Omental fat pad (tissue), 4 donors: Measurements from ENCODE around the gene CCDC157. TPM values are rescaled to one million over a fixed set of nuclear protein-coding genes. Genes with fewer than 3 reads are reported as not detected.
"Not testable (repeated sequence)": the region's sequence is repeated elsewhere in the genome, so short reads cannot be mapped to it uniquely, and the experiment has no call there.

Source experiments
- ATAC-seq: fragments of 150-250 bp; one replicate; pipeline ENCODE4 v1.9.1; 2016; ENCODE audit warnings: mild to moderate bottlenecking, moderate library complexity; ENCODE audit not compliant: low FRiP score
- DNase-seq: peaks from one replicate; pipeline ENCODE4 v3.0.0-alpha.2; 2019; ENCODE audit warnings: low spot score
- total RNA-seq, 4 donors: library from RNA; depleted of rRNA; stranded (reverse); fragments of >200 nt; gene quantifications; one replicate each; pipeline ENCODE4 v1.1.0, GENCODE V29; 2016
- TF ChIP-seq, protein P1 (sequence below), 3 donors: fragments of 450-650 bp; IDR thresholded peaks; one replicate each; pipeline ENCODE4 v1.5.1; 2016 to 2017; ENCODE audit warnings: antibody characterized with exemption in 3 of 3, mild to moderate bottlenecking in 3 of 3, moderate library complexity in 2 of 3

CCDC157 gene
- total RNA-seq, 4 donors from 2014 or later, result 0.95 to 2.7 (median 1.8) TPM

GRCh38 chr22:30333707-30334087 lies 23.1 kb upstream of the CCDC157 start:
- no peak for ATAC-seq
- no peak for DNase-seq
- TF ChIP-seq, protein P1, sequence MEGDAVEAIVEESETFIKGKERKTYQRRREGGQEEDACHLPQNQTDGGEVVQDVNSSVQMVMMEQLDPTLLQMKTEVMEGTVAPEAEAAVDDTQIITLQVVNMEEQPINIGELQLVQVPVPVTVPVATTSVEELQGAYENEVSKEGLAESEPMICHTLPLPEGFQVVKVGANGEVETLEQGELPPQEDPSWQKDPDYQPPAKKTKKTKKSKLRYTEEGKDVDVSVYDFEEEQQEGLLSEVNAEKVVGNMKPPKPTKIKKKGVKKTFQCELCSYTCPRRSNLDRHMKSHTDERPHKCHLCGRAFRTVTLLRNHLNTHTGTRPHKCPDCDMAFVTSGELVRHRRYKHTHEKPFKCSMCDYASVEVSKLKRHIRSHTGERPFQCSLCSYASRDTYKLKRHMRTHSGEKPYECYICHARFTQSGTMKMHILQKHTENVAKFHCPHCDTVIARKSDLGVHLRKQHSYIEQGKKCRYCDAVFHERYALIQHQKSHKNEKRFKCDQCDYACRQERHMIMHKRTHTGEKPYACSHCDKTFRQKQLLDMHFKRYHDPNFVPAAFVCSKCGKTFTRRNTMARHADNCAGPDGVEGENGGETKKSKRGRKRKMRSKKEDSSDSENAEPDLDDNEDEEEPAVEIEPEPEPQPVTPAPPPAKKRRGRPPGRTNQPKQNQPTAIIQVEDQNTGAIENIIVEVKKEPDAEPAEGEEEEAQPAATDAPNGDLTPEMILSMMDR (IDR thresholded peaks at IDR 0.05), result no peak

- ATAC-seq (no peak), DNase-seq (no peak)
- TF ChIP-seq, protein P1 (IDR thresholded peaks at IDR 0.05), result no peak
Measured at GRCh38 chr22:30334646-30335045, 22.2 kb upstream of the CCDC157 start.

GRCh38 chr22:30335236-30335635 lies 21.6 kb upstream of the CCDC157 start:
- ATAC-seq (no peak), DNase-seq (no peak)
- TF ChIP-seq, protein P1 (IDR thresholded peaks at IDR 0.05), result no peak

DNA sequence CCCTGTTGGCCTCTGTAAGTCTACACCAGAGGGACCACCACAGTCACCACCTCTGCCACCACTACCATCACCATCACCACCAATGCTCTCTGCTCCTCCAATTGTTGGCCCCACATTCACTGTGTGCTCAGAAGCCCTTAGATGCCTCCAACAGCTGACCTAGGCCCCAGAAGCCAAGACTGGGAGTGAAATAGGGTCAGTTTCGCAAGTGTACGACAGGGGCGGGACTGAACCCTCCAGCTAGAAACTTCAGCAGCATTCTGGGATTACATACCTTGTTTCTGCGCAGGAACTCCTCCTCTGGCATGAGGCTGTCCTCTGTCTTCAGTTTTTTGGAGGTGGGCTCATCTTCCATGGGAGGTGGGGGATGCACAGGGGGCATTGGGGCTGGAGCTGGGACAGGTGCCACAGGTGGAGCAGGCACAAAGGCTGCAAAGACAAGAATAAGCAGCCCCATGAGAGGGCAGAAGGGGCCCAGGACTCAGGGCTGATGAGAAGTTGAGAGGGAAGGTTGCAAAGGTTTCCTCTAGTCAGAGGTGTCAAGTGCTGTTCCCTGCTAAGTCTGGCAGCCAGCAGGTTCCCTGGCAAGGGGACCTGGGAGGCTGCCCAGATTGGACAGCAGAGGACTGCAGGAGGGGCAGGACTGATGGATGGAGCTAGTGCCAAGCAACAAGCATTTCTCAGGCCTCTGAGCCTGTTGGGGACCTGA lies 19.9 kb upstream of the CCDC157 start:
- TF ChIP-seq, protein P1 (IDR thresholded peaks at IDR 0.05), result no peak

DNA sequence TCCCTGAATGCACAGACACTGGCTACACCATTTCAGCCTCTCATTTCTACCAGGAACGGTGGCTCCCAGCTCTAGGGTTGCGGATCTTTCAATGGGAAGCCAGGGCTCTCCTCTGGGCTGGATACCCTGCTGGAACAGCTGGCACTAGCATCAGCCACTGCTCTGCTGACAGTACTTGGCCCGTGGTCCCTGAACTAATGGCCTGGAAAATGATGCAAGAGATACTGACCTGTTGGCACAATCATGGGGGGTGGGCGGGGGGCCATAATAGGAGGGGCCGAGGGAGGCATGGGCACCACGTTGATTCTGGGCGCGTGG lies 19.4 kb upstream of the CCDC157 start:
- ATAC-seq (no peak), DNase-seq (no peak)
- TF ChIP-seq, protein P1 (IDR thresholded peaks at IDR 0.05), result no peak

More for the DNA sequence above, 19.9 kb upstream of the CCDC157 start:
- DNase-seq, result no peak
- no peak for ATAC-seq

- DNase-seq, ATAC-seq: not testable (repeated sequence)
Measured at GRCh38 chr22:30338341-30338740, 18.5 kb upstream of the CCDC157 start.

GRCh38 chr22:30338802-30339201 lies 18.0 kb upstream of the CCDC157 start:
- TF ChIP-seq, protein P1 (IDR thresholded peaks at IDR 0.05), result no peak
- ATAC-seq (no peak), DNase-seq (no peak)
